Measurements from ENCODE around the gene POMGNT1. TPM values are rescaled to one million over a fixed set of nuclear protein-coding genes. Genes with fewer than 3 reads are reported as not detected.

The POMGNT1 gene
- total and polyA plus RNA-seq, 2 of the 13 experiments (the other 11 are each of a cell fraction or from before 2014, with no cell fraction given) = 33.9 to 46.8 TPM

DNA sequence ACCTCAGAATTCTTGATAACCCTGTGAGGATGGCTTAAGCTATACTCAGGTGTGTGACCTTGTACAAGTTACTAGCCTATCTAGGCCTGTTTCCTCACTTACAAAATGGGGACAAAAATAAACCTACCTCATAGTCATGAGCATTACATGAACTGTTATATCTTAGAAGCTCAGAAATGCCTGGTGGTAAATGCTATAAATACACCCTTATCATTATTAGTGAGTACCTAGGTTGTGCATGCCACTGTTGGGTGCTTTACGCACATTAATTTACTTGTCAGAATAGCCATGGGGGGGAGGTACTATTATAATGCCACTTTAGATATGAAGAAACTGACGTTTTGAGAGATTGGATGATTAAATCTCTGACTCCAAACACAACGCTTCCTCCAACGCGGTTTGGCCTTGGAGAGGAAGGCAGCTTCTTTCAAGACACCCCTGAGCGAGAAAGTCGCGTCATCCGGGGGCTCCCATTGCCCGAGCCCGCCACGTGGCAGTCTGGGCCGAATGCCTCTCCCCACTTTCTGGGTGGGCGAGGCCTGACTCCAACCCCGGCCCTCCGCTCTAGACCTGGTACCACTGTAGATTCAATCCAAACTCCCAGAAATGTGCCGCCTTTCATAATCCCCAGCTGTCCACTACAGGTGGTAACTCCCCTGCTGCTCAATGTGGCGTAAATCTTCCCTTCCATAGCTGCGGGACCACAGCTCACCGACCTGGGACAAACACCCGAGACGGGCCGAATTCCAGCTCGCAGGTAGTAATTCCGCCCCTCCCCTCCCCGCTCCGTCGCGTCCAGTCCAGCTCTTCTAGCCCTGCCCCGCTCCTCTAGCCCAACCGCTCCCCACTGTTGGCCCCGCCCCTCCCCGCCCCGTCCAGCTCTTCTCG lies 48.6 kb upstream of the POMGNT1 start (continued):
- TF ChIP-seq, protein P1, sequence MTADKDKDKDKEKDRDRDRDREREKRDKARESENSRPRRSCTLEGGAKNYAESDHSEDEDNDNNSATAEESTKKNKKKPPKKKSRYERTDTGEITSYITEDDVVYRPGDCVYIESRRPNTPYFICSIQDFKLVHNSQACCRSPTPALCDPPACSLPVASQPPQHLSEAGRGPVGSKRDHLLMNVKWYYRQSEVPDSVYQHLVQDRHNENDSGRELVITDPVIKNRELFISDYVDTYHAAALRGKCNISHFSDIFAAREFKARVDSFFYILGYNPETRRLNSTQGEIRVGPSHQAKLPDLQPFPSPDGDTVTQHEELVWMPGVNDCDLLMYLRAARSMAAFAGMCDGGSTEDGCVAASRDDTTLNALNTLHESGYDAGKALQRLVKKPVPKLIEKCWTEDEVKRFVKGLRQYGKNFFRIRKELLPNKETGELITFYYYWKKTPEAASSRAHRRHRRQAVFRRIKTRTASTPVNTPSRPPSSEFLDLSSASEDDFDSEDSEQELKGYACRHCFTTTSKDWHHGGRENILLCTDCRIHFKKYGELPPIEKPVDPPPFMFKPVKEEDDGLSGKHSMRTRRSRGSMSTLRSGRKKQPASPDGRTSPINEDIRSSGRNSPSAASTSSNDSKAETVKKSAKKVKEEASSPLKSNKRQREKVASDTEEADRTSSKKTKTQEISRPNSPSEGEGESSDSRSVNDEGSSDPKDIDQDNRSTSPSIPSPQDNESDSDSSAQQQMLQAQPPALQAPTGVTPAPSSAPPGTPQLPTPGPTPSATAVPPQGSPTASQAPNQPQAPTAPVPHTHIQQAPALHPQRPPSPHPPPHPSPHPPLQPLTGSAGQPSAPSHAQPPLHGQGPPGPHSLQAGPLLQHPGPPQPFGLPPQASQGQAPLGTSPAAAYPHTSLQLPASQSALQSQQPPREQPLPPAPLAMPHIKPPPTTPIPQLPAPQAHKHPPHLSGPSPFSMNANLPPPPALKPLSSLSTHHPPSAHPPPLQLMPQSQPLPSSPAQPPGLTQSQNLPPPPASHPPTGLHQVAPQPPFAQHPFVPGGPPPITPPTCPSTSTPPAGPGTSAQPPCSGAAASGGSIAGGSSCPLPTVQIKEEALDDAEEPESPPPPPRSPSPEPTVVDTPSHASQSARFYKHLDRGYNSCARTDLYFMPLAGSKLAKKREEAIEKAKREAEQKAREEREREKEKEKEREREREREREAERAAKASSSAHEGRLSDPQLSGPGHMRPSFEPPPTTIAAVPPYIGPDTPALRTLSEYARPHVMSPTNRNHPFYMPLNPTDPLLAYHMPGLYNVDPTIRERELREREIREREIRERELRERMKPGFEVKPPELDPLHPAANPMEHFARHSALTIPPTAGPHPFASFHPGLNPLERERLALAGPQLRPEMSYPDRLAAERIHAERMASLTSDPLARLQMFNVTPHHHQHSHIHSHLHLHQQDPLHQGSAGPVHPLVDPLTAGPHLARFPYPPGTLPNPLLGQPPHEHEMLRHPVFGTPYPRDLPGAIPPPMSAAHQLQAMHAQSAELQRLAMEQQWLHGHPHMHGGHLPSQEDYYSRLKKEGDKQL (CRISPR knock-in tag; IDR thresholded peaks at IDR 0.05; ENCODE audit: low read depth) = no peak
- no peak for TF ChIP-seq MBD4 (IDR thresholded peaks at IDR 0.05; ENCODE audit: borderline replicate concordance, low read length)
- TF ChIP-seq ZBTB38 (CRISPR knock-in tag; IDR thresholded peaks at IDR 0.05) = peak; percentile 5; the same call in 1 of the 2 replicates
- TF ChIP-seq ZNF747 (CRISPR knock-in tag; IDR thresholded peaks at IDR 0.05; ENCODE audit: borderline replicate concordance) = peak; percentile 45; the same call in 1 of the 2 replicates
- TF ChIP-seq, protein P2, sequence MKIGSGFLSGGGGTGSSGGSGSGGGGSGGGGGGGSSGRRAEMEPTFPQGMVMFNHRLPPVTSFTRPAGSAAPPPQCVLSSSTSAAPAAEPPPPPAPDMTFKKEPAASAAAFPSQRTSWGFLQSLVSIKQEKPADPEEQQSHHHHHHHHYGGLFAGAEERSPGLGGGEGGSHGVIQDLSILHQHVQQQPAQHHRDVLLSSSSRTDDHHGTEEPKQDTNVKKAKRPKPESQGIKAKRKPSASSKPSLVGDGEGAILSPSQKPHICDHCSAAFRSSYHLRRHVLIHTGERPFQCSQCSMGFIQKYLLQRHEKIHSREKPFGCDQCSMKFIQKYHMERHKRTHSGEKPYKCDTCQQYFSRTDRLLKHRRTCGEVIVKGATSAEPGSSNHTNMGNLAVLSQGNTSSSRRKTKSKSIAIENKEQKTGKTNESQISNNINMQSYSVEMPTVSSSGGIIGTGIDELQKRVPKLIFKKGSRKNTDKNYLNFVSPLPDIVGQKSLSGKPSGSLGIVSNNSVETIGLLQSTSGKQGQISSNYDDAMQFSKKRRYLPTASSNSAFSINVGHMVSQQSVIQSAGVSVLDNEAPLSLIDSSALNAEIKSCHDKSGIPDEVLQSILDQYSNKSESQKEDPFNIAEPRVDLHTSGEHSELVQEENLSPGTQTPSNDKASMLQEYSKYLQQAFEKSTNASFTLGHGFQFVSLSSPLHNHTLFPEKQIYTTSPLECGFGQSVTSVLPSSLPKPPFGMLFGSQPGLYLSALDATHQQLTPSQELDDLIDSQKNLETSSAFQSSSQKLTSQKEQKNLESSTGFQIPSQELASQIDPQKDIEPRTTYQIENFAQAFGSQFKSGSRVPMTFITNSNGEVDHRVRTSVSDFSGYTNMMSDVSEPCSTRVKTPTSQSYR (CRISPR knock-in tag; IDR thresholded peaks at IDR 0.05; ENCODE audit: borderline replicate concordance) = no peak
- TF ChIP-seq HNRNPL (IDR thresholded peaks at IDR 0.05; ENCODE audit: low read depth, low read length) = no peak
- TF ChIP-seq NPAS2 (CRISPR knock-in tag; IDR thresholded peaks at IDR 0.05; ENCODE audit: borderline replicate concordance) = no peak
- no peak for TF ChIP-seq ARNT (IDR thresholded peaks at IDR 0.05)
- no peak for TF ChIP-seq ZFP36L1 (CRISPR knock-in tag; IDR thresholded peaks at IDR 0.05)
- 0 out of 2 replicates have a peak, but pooled peaks have one; percentile 47 for TF ChIP-seq ZNF546 (CRISPR knock-in tag; conservative IDR thresholded peaks at IDR 0.05)
- no peak for TF ChIP-seq ETV6 (CRISPR knock-in tag; conservative IDR thresholded peaks at IDR 0.05)
- TF ChIP-seq HMG20B (CRISPR knock-in tag; conservative IDR thresholded peaks at IDR 0.05) = no peak
- no peak; the same call in 1 of the 2 replicates for TF ChIP-seq ZNF607 (CRISPR knock-in tag; IDR thresholded peaks at IDR 0.05; ENCODE audit: borderline replicate concordance)
- TF ChIP-seq IKZF4 (CRISPR knock-in tag; IDR thresholded peaks at IDR 0.05; ENCODE audit: borderline replicate concordance, low read depth, not compliant biosample characterization) = no peak
- no peak for TF ChIP-seq MBNL3 (CRISPR knock-in tag; conservative IDR thresholded peaks at IDR 0.05)
- TF ChIP-seq, protein P3, sequence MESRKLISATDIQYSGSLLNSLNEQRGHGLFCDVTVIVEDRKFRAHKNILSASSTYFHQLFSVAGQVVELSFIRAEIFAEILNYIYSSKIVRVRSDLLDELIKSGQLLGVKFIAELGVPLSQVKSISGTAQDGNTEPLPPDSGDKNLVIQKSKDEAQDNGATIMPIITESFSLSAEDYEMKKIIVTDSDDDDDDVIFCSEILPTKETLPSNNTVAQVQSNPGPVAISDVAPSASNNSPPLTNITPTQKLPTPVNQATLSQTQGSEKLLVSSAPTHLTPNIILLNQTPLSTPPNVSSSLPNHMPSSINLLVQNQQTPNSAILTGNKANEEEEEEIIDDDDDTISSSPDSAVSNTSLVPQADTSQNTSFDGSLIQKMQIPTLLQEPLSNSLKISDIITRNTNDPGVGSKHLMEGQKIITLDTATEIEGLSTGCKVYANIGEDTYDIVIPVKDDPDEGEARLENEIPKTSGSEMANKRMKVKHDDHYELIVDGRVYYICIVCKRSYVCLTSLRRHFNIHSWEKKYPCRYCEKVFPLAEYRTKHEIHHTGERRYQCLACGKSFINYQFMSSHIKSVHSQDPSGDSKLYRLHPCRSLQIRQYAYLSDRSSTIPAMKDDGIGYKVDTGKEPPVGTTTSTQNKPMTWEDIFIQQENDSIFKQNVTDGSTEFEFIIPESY (CRISPR knock-in tag; IDR thresholded peaks at IDR 0.05) = no peak
- no peak for TF ChIP-seq EED (CRISPR knock-in tag; IDR thresholded peaks at IDR 0.05)
- TF ChIP-seq MYC (CRISPR knock-in tag; IDR thresholded peaks at IDR 0.05; ENCODE audit: borderline replicate concordance) = peak; percentile 85
- no peak for TF ChIP-seq CBX5 (CRISPR knock-in tag; IDR thresholded peaks at IDR 0.05; ENCODE audit: borderline replicate concordance)

Data from HepG2 (cell line).